Mammary epithelial cell (primary cell): ENCODE data around the gene HDGF.

Experiments
- CTCF ChIP-seq, 2 donors: IDR thresholded peaks in 1 of 2; conservative IDR thresholded peaks in 1 of 2; 2 replicates each; pipeline ENCODE4 v1.5.1; 2011 to 2012; ENCODE audit warnings: inconsistent platforms in 2 of 2, low read length in 2 of 2, mild to moderate bottlenecking in 2 of 2, control low read depth in 1 of 2, low read depth in 1 of 2; ENCODE audit not compliant: insufficient read depth in 1 of 2; ENCODE audit errors: extremely low read depth in 1 of 2
- EZH2 ChIP-seq: IDR thresholded peaks from 2 replicates; pipeline ENCODE4 v1.6.1; 2012; ENCODE audit warnings: low read length, inconsistent platforms, borderline replicate concordance

- TF ChIP-seq CTCF (conservative IDR thresholded peaks at IDR 0.05 in 1 of 2, IDR thresholded peaks at IDR 0.05 in 1 of 2; ENCODE audit: extremely low read depth in 1 of 2, insufficient read depth in 1 of 2, low read depth in 1 of 2, low read length in 2 of 2) (no peak), EZH2 (no peak)
Measured at GRCh38 chr1:156721131-156721530, 30.3 kb downstream of the HDGF start.
